ENCODE measurements around the gene PEDS1.

PEDS1 gene

GRCh38 chr20:50133474-50134217 lies 19.9 kb downstream of the PEDS1 start:
- DNase-seq, result no peak

DNA sequence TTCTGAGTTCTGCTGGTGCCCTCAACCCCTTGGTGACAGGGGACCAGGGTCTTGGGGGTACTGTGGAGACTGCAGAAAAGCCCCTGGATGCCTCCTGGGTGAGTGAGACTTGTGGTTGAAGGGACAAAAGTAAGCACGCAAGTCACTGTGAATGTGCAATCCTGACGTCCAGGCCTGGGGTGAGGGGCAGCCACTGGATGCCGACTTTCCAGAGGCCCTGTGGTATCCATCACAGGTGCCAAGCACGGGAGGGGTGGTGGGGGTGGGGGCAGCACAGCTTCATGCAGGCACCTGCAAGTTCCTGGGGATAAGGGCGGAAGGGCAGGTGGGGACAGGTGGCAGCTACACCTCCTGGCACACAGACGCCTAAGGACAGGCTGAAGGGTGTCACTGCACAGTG lies 20.5 kb downstream of the PEDS1 start:
- DNase-seq, result no peak

DNA sequence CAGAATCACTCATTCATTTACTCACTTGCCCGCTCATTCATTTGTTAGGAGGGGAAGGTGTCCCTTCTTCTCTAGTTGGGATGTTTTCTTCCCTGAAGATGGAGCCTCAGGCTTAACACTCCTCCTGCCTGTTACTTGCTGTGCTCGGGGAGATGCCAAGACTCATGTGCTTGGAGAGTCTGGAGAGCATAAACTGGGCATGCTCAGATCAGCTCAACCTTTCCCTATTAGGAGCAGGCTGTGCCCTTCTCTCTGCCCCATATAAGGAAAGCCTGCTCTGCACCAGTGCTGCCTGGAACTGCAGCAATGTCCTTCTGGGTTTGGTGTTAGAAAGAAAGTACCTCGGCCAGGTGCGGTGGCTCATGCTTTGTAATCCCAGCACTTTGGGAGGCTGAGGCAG lies 22.5 kb downstream of the PEDS1 start:
- DNase-seq, result no peak

DNA sequence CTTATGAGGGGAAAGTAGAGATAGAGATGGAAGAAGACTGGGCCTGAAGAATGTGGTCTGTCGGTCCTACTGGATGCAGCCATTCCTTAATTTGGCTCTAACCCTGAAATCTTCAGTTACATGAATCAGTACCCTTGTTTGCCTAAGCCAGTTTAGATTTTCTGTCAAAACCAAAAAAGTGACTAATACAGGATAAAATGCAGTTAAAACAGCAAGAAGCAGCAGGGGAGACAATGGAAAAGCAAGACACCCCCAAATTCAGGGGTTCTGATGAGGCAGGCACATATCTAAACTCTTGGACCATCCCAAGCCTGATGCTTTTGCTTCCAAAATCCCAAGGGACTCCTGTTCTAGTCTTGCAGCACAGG lies 23.2 kb downstream of the PEDS1 start:
- no peak for DNase-seq

GRCh38 chr20:50129662-50130355 lies 23.7 kb downstream of the PEDS1 start:
- no peak for DNase-seq

GRCh38 chr20:50128520-50128905 lies 25.0 kb downstream of the PEDS1 start:
- DNase-seq, result no peak

DNA sequence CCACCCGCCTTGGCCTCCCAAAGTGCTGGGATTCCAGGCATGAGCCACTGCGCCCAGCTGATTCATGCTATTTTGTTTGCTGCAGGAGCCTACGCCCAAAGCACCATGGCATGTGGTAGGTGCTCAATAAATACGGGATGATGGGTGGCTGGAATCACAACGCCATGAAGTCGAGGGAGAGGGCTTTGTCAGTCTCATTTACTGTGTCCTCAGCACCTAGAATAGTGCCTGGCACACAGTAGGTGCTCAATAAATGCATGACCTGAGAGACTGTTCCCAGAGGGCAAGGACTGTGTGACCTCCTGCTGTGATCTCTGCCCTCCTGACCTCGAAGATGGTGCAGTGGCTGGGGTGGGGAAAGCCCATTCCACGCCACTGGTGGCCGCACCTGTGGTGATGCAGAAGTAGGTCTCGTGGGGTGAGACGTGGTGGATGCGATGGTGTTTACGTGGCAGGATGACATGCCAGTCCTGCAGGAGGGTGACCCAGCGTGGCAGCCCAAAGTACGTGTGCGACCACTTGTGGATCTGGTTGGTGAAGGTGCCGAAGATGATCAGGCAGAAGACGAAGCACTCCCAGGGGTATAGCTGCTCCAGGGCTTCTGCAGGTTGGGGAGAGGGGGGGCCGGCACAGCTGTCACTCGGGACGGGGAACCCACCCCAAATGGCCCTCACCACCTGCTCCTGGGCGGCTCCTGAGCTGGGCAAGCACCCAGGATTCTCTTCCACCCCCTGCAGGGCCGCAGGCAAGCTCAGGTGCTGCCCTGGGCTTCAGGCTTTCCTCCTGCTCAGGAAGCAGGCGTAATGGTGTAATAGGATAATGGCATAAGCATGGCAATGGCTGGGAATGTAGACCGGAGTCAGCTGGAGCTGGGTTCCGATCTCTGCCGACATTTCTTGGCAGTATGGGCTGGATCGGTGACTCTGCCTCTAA lies 25.7 kb downstream of the PEDS1 start:
- no peak for DNase-seq

DNA sequence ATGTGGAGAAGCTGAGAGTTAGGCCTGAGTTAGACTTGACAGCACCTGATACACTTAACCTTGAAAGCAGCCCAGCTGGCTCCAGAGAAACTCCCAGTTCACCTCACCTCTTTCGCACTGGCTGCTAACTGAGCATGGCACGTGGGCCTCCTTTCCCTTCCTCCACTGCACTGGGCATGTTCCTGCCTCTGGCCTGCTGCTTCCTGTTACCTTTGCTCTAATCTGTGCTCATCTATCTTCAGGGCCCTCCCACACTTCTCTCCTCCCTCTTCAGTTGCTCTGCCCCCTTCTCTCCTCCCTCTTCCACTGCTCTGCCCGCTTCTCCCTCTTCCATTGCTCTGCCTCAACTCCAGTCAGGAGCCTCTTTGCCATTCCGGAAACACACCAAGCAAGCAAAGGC lies 26.9 kb downstream of the PEDS1 start:
- DNase-seq, result no peak

DNA sequence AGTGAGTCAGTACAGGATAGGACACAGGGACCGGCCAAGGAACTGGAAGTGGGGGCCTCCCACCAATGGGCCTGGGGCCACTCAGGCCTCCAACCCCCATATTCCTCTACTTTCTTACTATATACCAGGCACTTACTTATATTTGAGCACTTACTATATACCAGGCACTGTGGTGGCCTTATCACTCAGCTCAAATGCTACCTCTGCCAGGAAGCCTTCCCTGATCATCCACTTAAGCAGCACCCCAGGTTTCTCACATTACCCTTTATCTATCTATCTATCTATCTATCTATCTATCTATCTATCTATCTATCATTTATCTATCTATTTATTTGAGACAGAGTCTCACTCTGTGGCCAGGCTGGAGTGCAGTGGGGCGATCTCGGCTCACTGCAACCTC lies 28.2 kb downstream of the PEDS1 start:
- DNase-seq, result no peak

GRCh38 chr20:50124496-50124895 lies 29.0 kb downstream of the PEDS1 start:
- no peak for DNase-seq

GRCh38 chr20:50123418-50123817 lies 30.1 kb downstream of the PEDS1 start:
- DNase-seq, result no peak

DNA sequence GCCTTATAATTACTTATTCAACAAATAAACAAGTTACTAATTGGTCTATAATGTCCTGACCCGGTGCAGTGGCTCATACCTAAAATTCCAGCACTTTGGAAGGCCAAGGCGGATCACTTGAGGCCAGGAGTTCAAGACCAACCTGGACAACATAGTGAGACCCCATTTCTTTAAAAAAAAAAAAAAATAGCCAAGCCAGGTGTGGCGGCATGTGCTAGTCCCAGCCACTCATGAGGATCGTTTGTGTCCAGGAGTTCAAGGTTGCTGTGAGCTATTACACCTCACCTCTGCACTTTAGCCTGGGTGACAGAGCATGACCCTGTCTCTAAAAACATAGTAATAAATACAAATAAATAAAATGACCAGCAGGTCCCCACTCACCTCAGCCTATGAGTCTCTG lies 30.8 kb downstream of the PEDS1 start:
- no peak for DNase-seq

DNA sequence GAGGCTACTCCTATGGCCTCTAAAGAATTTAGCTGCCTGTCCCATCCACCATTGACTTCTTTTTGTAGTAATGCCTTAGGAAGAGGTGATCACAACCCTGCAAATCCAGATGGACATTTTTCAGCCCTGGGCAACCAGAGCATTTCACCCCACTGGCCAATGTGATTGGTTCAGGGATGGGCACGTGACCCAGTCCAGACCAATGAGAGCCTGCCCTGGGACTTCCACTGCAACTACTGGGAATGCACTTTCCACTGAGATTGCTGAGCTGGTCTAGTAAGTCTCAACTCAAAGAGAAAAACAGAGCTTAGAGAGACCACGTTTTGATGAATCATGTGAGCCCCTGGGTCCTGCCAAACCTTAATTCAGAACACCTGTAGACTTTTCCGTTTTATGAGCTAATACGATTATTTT lies 31.7 kb downstream of the PEDS1 start:
- peak in 1 of 2 experiments; percentile 32 for DNase-seq

- DNase-seq, result peak; percentile 43 to 78
These were observed 32.4 kb downstream of the PEDS1 start for GRCh38 chr20:50120935-50121693.

- DNase-seq, result no peak
These were observed 35.3 kb downstream of the PEDS1 start for GRCh38 chr20:50118203-50118602.

- no peak for DNase-seq
These were observed 37.0 kb downstream of the PEDS1 start for GRCh38 chr20:50116368-50116999.

DNA sequence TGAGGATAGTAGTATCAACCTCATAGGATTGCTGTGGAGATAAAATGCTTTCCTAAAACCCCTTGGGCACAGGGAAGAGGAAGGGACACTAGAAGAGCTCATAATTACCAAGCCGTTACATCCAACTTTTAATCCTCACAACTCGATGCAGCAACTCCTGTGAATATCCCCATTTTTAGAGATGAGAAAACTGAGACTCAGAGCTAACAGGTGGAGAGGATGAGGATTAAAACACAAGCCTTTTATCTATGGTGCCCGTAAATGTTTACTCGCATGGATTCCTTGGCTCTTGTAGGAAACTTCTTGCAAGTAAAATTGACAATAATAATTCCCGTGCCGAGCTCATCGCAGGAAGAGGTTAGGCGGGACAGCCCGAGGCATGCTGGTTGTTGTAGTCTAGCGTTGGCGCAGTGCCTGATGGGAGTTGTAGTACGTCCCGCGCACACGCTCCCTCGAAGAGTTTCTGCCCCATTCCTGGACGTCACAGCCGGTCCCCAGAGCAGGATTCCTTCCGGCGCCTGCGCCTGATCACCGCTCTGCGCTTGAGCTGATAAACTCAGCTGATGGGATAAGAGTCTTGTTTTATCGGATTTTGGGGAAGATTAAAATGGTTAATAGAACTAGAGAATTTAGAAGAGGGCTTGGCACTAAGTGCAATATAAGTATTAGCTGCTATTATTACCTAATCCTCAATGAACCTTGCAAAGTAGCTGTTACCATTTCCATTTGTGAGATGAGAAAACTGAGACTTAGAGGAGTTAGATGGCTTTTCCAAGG lies 37.7 kb downstream of the PEDS1 start:
- DNase-seq, result peak; percentile 99

DNA sequence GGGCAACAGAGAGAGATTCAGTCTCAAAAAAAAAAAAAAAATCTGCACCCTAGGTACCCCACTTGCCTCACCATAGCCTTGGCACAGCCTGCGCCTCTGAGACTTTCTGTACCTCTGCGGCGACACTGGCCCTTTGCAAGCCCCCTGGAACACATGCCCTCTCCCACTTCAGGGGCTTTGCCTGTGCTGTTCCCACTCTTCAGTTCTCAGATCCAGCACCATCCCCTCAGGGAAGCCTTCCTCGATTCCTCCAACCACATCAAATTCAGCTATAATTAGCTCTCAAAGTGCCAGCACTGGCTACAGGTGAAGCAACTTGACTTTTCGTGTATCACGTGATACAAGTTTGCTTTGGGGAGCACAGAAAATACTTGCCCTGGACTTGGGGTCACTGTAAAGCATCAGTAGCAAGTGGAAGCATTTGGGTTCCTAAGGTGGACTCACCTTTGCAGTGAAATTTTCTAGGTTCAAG lies 38.4 kb downstream of the PEDS1 start:
- no peak for DNase-seq

DNA sequence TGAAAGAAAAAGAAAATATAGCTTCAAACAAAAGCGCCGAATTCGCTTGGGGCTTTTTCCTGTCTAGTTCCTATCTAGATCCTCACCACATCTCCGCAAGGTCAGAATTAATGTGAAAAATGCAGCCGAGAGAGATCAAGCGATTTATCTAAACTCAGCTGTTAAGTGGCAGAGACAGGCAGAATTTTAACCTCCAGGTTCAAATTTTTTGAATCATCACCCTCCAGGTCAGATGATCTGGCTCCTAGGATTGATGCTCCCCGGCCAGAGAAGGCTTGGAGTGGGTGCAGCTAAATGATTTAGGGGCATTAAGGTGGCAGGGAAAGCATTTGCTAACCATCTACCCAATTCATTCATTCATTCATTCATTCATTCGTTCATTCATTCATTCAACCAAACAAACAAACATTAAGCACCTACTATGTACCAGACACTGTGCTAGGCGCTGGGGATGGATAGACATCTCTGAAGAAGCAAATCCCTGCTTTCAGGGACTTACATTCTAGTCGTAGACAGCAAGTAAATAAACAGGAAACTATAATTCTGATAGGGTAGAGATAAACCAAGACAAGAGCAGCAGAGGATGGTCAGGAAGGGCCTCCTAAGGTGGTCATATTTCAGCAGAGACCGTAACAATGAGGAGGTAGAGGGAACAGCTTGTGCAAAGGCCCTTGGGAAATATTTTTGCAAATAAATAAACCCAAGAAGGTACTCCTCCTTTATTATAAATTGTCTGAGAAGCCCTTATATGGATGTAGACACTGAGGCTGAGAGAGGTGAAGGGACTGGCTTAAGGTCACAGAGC lies 39.9 kb downstream of the PEDS1 start:
- no peak for DNase-seq
